HEK293T (cell line): Measurements from ENCODE around the gene TMEM165.
A peak's percentile ranks its signal among the peaks of the same experiment; 100 is the strongest.

Experiments used
- CTCF ChIA-PET: fragments of 350-600 bp; formaldehyde crosslinking; extraction: SDS; loops from one replicate; lab custom pipeline; 2021; ENCODE audit warnings: antibody characterized with exemption, inconsistent platforms; lab: Yijun Ruan, JAX
- POLR2A ChIA-PET: fragments of 350-600 bp; formaldehyde crosslinking; extraction: SDS; loops from one replicate; lab custom pipeline; 2020; ENCODE audit warnings: antibody characterized with exemption, inconsistent platforms; lab: Yijun Ruan, JAX
- DNase-seq: peaks from one replicate; pipeline ENCODE4 v3.0.0; 2012; ENCODE audit warnings: mixed read lengths; ENCODE audit errors: extremely low spot score
- ARNT ChIP-seq: fragments of 450-650 bp; IDR thresholded peaks from 2 replicates; pipeline ENCODE4 v1.6.1; 2017; ENCODE audit warnings: mild to moderate bottlenecking
- BHLHE40 ChIP-seq: fragments of 450-650 bp; IDR thresholded peaks from 2 replicates; pipeline ENCODE4 v1.6.1; 2016; ENCODE audit warnings: mild to moderate bottlenecking, moderate library complexity, borderline replicate concordance
- CTBP1 ChIP-seq: fragments of 450-650 bp; IDR thresholded peaks from 2 replicates; pipeline ENCODE4 v1.6.1; 2016; ENCODE audit warnings: borderline replicate concordance
- ELF4 ChIP-seq: fragments of 450-650 bp; IDR thresholded peaks from 2 replicates; pipeline ENCODE4 v1.6.1; 2017; ENCODE audit warnings: antibody characterized with exemption
- FOXA1 ChIP-seq: fragments of 450-650 bp; IDR thresholded peaks from 2 replicates; pipeline ENCODE4 v1.6.1; 2016; ENCODE audit warnings: mild to moderate bottlenecking
- FOXK2 ChIP-seq: fragments of 450-650 bp; IDR thresholded peaks from 2 replicates; pipeline ENCODE4 v1.6.1; 2016; ENCODE audit warnings: mild to moderate bottlenecking
- FOXM1 ChIP-seq: fragments of 450-650 bp; IDR thresholded peaks from 2 replicates; pipeline ENCODE4 v1.6.1; 2017; ENCODE audit warnings: mild to moderate bottlenecking, borderline replicate concordance
- HDGF ChIP-seq: fragments of 450-650 bp; IDR thresholded peaks from 2 replicates; pipeline ENCODE4 v1.6.1; 2017; ENCODE audit warnings: antibody characterized with exemption, borderline replicate concordance
- L3MBTL2 ChIP-seq: fragments of 450-650 bp; conservative IDR thresholded peaks from 2 replicates; pipeline ENCODE4 v1.6.1; 2016; ENCODE audit warnings: mild to moderate bottlenecking
- LEF1 ChIP-seq: fragments of 450-650 bp; IDR thresholded peaks from 2 replicates; pipeline ENCODE4 v1.6.1; 2017; ENCODE audit warnings: mild to moderate bottlenecking, borderline replicate concordance
- NFRKB ChIP-seq: fragments of 450-650 bp; IDR thresholded peaks from 2 replicates; pipeline ENCODE4 v1.6.1; 2016; ENCODE audit warnings: mild to moderate bottlenecking, moderate library complexity
- PKNOX1 ChIP-seq: fragments of 450-650 bp; IDR thresholded peaks from 2 replicates; pipeline ENCODE4 v1.6.1; 2016
- SP1 ChIP-seq: fragments of 450-650 bp; IDR thresholded peaks from 2 replicates; pipeline ENCODE4 v1.6.1; 2017
- SUZ12 ChIP-seq: fragments of 450-650 bp; IDR thresholded peaks from 2 replicates; pipeline ENCODE4 v1.6.1; 2016; ENCODE audit warnings: mild to moderate bottlenecking
- TARDBP ChIP-seq: fragments of 450-650 bp; IDR thresholded peaks from 2 replicates; pipeline ENCODE4 v1.6.1; 2016
- ZNF384 ChIP-seq: fragments of 450-650 bp; IDR thresholded peaks from 2 replicates; pipeline ENCODE4 v1.6.1; 2016

The TMEM165 gene

GRCh38 chr4:55385201-55385649, 10.5 kb upstream of the TMEM165 start:
- CTCF ChIA-PET = interaction anchor here (1.3 kb wide), 1 partner anchor 15 kb away, joined by 3 read pairs; no protein-coding TSS in a partner anchor

GRCh38 chr4:55386073-55386472, 9.7 kb upstream of the TMEM165 start:
- peak; percentile 58 for DNase-seq
- ChIA-PET POLR2A (interaction anchor here (0.9 to 3.2 kb wide), 3 partner anchors 10 to 40 kb away, joined by 3 to 28 read pairs (median 5); partner anchors contain the start of genes SRD5A3 and TMEM165), CTCF (no interaction called here)
- TF ChIP-seq ZNF384 = no peak
- TF ChIP-seq HDGF = no peak
- no peak for TF ChIP-seq TARDBP
- TF ChIP-seq NFRKB = no peak
- no peak for TF ChIP-seq LEF1
- TF ChIP-seq L3MBTL2 = no peak
- no peak for TF ChIP-seq SP1
- no peak for TF ChIP-seq FOXK2
- no peak for TF ChIP-seq SUZ12
- TF ChIP-seq CTBP1 = no peak

More at GRCh38 chr4:55385201-55385649, 10.5 kb upstream of the TMEM165 start:
- no peak for TF ChIP-seq FOXM1
- TF ChIP-seq BHLHE40 = no peak
- no peak for TF ChIP-seq ZNF384
- TF ChIP-seq L3MBTL2 = no peak
- TF ChIP-seq TARDBP = no peak
- no peak for TF ChIP-seq SUZ12
- TF ChIP-seq FOXA1 = no peak
- no peak for DNase-seq
- POLR2A ChIA-PET = interaction anchor here (3.2 kb wide), 1 partner anchor 11 kb away, joined by 28 read pairs; the partner anchor contains the start of gene TMEM165

GRCh38 chr4:55386840-55387239, 8.9 kb upstream of the TMEM165 start:
- no peak for DNase-seq
- ChIA-PET CTCF (no interaction called here), POLR2A (interaction anchor here (1.2 to 3.2 kb wide), 2 partner anchors 9 to 11 kb away, joined by 3 to 28 read pairs; partner anchors contain the start of gene TMEM165)
- TF ChIP-seq SP1 (no peak), FOXK2 (no peak), PKNOX1 (no peak), NFRKB (no peak), LEF1 (no peak), BHLHE40 (no peak), SUZ12 (no peak), L3MBTL2 (no peak), HDGF (no peak), ARNT (no peak)

- ChIA-PET POLR2A (interaction anchor here (2.1 kb wide), 1 partner anchor 15 kb away, joined by 7 read pairs; no protein-coding TSS in a partner anchor), CTCF (no interaction called here)
- no peak for DNase-seq
- no peak for TF ChIP-seq NFRKB
- TF ChIP-seq FOXA1 = no peak
- no peak for TF ChIP-seq ZNF384
- TF ChIP-seq FOXM1 = no peak
- no peak for TF ChIP-seq BHLHE40
- TF ChIP-seq L3MBTL2 = no peak
- TF ChIP-seq PKNOX1 = no peak
- no peak for TF ChIP-seq CTBP1
- no peak for TF ChIP-seq ARNT
- no peak for TF ChIP-seq LEF1
- TF ChIP-seq FOXK2 = no peak
- TF ChIP-seq SP1 = no peak
- no peak for TF ChIP-seq SUZ12
- TF ChIP-seq TARDBP = no peak
- TF ChIP-seq ELF4 = no peak
- TF ChIP-seq HDGF = no peak
Measured at GRCh38 chr4:55393461-55394320, 2.1 kb upstream of the TMEM165 start.

- DNase-seq = no peak
- TF ChIP-seq ARNT = no peak
- no peak for TF ChIP-seq CTBP1
- no peak for TF ChIP-seq HDGF
- no peak for TF ChIP-seq ZNF384
- no peak for TF ChIP-seq BHLHE40
- TF ChIP-seq LEF1 = no peak
- no peak for TF ChIP-seq PKNOX1
- TF ChIP-seq FOXM1 = no peak
- no peak for TF ChIP-seq ELF4
- no peak for TF ChIP-seq SP1
- TF ChIP-seq SUZ12 = no peak
- TF ChIP-seq NFRKB = no peak
- no peak for TF ChIP-seq L3MBTL2
- TF ChIP-seq TARDBP = no peak
- TF ChIP-seq FOXA1 = no peak
- no peak for TF ChIP-seq FOXK2
- ChIA-PET CTCF (interaction anchor here (0.6 kb wide), 1 partner anchor 51 kb away, joined by 3 read pairs; no protein-coding TSS in a partner anchor), POLR2A (interaction anchor here (1.0 to 3.0 kb wide), 8 partner anchors 9 to 737 kb away, joined by 3 to 28 read pairs (median 4); partner anchors contain the start of genes KIT and SRD5A3)
Measured at GRCh38 chr4:55395218-55395528, 584 bp upstream of the TMEM165 start.
